Naive B cell (primary cell): ENCODE results near the gene NDNF. TPM values are rescaled to one million over a fixed set of nuclear protein-coding genes. Genes with fewer than 3 reads are reported as not detected.

ENCODE experiments used
- ATAC-seq, 2 donors: fragments of 150-1000 bp; cut with Tn5 transposase; 2 replicates each; pipeline ENCODE4 v1.10.0; 2021; ENCODE audit warnings: low read depth in 2 of 2, mild to moderate bottlenecking in 2 of 2, moderate library complexity in 2 of 2
- DNase-seq: peaks from one replicate; pipeline ENCODE4 v3.0.0; 2022
- H3K27ac Mint-ChIP-seq, 6 donors: one replicate each; pipeline ENCODE4 v1.8.0; 2020 to 2022; ENCODE audit warnings: mild to moderate bottlenecking in 6 of 6, mixed read lengths in 6 of 6, moderate library complexity in 5 of 6, inconsistent platforms in 2 of 6
- H3K27me3 Mint-ChIP-seq, 3 donors: one replicate each; pipeline ENCODE4 v1.8.0; 2021 to 2022; ENCODE audit warnings: mixed read lengths in 3 of 3, mild to moderate bottlenecking in 1 of 3
- H3K36me3 Mint-ChIP-seq, 2 donors: one replicate each; pipeline ENCODE4 v1.8.0; 2020 to 2022; ENCODE audit warnings: mixed read lengths in 2 of 2, inconsistent platforms in 1 of 2, mild to moderate bottlenecking in 1 of 2
- H3K4me1 Mint-ChIP-seq, 3 donors: one replicate each; pipeline ENCODE4 v1.8.0; 2020 to 2022; ENCODE audit warnings: mixed read lengths in 3 of 3, inconsistent platforms in 1 of 3, mild to moderate bottlenecking in 1 of 3, moderate library complexity in 1 of 3
- H3K4me3 Mint-ChIP-seq, 8 donors: one replicate each; pipeline ENCODE4 v1.8.0; 2020 to 2022; ENCODE audit warnings: mild to moderate bottlenecking in 8 of 8, mixed read lengths in 8 of 8, moderate library complexity in 8 of 8, inconsistent platforms in 2 of 8
- H3K9me3 Mint-ChIP-seq, 7 donors: one replicate each; pipeline ENCODE4 v1.8.0; 2020 to 2022; ENCODE audit warnings: mixed read lengths in 7 of 7, mild to moderate bottlenecking in 5 of 7, inconsistent platforms in 2 of 7, moderate library complexity in 1 of 7
- polyA plus RNA-seq, 6 donors: library from polyadenylated mRNA; unstranded; fragments of 300-500 nt; fragmentation: Illumina TruSeq; gene quantifications; one replicate each; pipeline ENCODE4 v1.2.3, GENCODE V29; 2021; ENCODE audit warnings: low read depth in 6 of 6

NDNF gene
- polyA plus RNA-seq, 6 donors from 2014 or later, result not detected

DNA sequence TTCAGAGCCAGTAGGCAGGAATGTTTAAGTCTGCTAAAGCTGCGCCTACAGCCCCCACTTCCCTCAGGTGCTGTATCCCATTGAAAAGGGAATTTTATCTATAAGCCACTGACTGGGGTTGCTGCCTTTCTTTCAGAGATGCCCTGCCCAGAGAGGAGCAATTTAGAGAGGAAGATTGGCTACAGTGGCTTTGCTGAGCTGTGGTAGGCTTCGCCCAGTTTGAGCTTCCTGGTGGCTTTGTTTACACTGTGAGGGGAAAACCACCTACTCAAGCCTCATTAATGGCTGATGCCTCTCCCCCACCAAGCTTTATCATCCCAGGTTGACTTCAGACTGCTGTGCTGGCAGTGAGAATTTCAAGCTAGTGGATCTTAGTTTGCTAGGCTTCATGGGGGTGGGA, 82.1 kb downstream of the NDNF start:
- no peaks in the 10 kb centered on the region for H3K27me3 Mint-ChIP-seq
- H3K9me3 Mint-ChIP-seq, result peaks cover 0 to 16% (median 8%) of the 10 kb centered on the region in 7 donors
- no peaks in the 10 kb centered on the region for H3K4me1 Mint-ChIP-seq
- no peak overlapping the region for H3K27ac Mint-ChIP-seq
- no peak for DNase-seq
- no peak for ATAC-seq
- peaks cover 0 to 8% of the 10 kb centered on the region in 2 donors for H3K36me3 Mint-ChIP-seq
- H3K4me3 Mint-ChIP-seq, result no peak overlapping the region

Other genes starting within 250 kb of the NDNF start
- not detected for gene PRDM5, start 149.8 kb downstream of the NDNF start, polyA plus RNA-seq
- not detected for gene TNIP3, start 91.8 kb upstream of the NDNF start, polyA plus RNA-seq